ENCODE measurements around the gene TMEM175. TPM values are rescaled to one million over a fixed set of nuclear protein-coding genes. Genes with fewer than 3 reads are reported as not detected.
A peak's percentile ranks its signal among the peaks of the same experiment; 100 is the strongest.

The TMEM175 gene
- total and polyA plus RNA-seq, 9 of the 15 experiments (the other 6 are each of a cell fraction or from before 2014, with no cell fraction given), result 0.13 to 30.9 (median 9.4) TPM

- CTCF ChIA-PET (ENCODE audit: low intra/inter-chr PET ratio), result no interaction called here
- no peak for ATAC-seq
Measured at GRCh38 chr4:907691-908425, 24.4 kb upstream of the TMEM175 start.

More at GRCh38 chr4:907691-908425, 24.4 kb upstream of the TMEM175 start:
- intact Hi-C loops (cut with micrococcal nuclease) (no loop called here), in situ Hi-C loops (cut with MboI) (no loop called here)
- WGBS (ENCODE audit: insufficient coverage, low coverage, missing lambda C conversion rate), result 85% methylated on average over 16 of the region's 35 CpGs
- Histone ChIP-seq H3K9me1 (ENCODE audit: control insufficient read depth, insufficient read depth, low read length) (no peaks in the 10 kb centered on the region), H3K27me3 (ENCODE audit: control insufficient read depth in 2 of 2, insufficient read depth in 2 of 2, low read length in 2 of 2) (no peaks in the 10 kb centered on the region), H2AFZ (ENCODE audit: low read depth, low read length) (no peak overlapping the region), H3K4me3 (no peak overlapping the region), H3K27ac (ENCODE audit: extremely low read depth, low read depth, low read length) (no peak overlapping the region), H3K4me1 (replicated peaks in 1 of 2; ENCODE audit: control insufficient read depth in 2 of 2, insufficient read depth in 2 of 2, low read length in 2 of 2) (peaks cover 0 to 22% of the 10 kb centered on the region in 2 experiments; a peak in 1 of 5 replicates), H3K9me3 (replicated peaks; ENCODE audit: control insufficient read depth, insufficient read depth, low read depth, low read length) (peaks cover 5% of the 10 kb centered on the region; the same call in 1 of the 2 replicates), H3K36me3 (ENCODE audit: control insufficient read depth, insufficient read depth, low read length) (peaks cover 69% of the 10 kb centered on the region; the same call in 2 of the 3 replicates), H4K20me1 (replicated peaks; ENCODE audit: control insufficient read depth, insufficient read depth, low read length) (no peaks in the 10 kb centered on the region), H3K4me2 (ENCODE audit: insufficient read depth, low read length) (no peak overlapping the region), H3K9ac (ENCODE audit: insufficient read depth in 1 of 2, low read depth in 2 of 2, low read length in 2 of 2) (no peak overlapping the region), H3K79me2 (ENCODE audit: control insufficient read depth, insufficient read depth, low read length) (peaks cover 3% of the 10 kb centered on the region; the same call in 2 of the 3 replicates)
- TF ChIP-seq DDX20 (tag; IDR thresholded peaks at IDR 0.05; ENCODE audit: low read depth) (no peak), POLR2G (IDR thresholded peaks at IDR 0.05; ENCODE audit: low read depth, low read length) (peak; percentile 34; the same call in 1 of the 2 replicates), EP300 (IDR thresholded peaks at IDR 0.05; ENCODE audit: low read length) (no peak), RFX7 (CRISPR knock-in tag; IDR thresholded peaks at IDR 0.05) (no peak), GATAD2B (IDR thresholded peaks at IDR 0.05; ENCODE audit: borderline replicate concordance) (no peak), USF1 (CRISPR knock-in tag; IDR thresholded peaks at IDR 0.05) (no peak), ZNF668 (CRISPR knock-in tag; IDR thresholded peaks at IDR 0.05) (no peak)
- no peak for DNase-seq (ENCODE audit: extremely low read depth in 1 of 4, low spot score in 3 of 4)
- BruUV-seq (replicated peaks), result no TSS peak
- POLR2A ChIA-PET, result interaction anchor here (0.6 to 1.0 kb wide), 3 partner anchors 24 to 79 kb away, joined by 3 to 5 read pairs (median 3); partner anchors contain the start of genes GAK and TMEM175
- no peak for FAIRE-seq

All from K562 (cell line).